ENCODE data around the gene DTNBP1. TPM values are rescaled to one million over a fixed set of nuclear protein-coding genes. Genes with fewer than 3 reads are reported as not detected.

Gene DTNBP1
- total RNA-seq, 1 donor from 2014 or later = 5.6 TPM

DNA sequence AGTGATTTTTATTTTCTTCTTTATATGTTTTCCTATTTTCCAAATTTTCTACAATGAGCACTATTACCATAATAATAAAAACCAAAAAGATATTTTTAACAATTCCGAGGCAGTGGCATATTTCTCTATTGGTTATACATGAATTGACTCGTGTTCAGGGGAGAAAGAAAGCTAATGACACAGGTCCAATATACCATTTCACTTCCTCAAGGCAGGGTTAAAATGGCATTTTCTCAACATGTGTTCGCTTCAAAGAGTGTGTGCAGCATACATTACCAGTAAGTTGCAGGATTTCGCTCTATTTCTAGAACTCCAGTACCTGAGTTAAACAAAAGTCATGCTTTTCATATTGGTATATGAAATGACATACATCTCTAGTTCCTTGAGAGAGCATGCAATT, 35.1 kb upstream of the DTNBP1 start:
- no peak overlapping the region for H3K27ac ChIP-seq
- H3K27me3 ChIP-seq = no peaks in the 10 kb centered on the region
- no peak overlapping the region for H3K4me3 ChIP-seq
- DNase-seq (ENCODE audit: low spot score in 2 of 2) = no peak
- H3K9me3 ChIP-seq = no peaks in the 10 kb centered on the region
- TF ChIP-seq, protein P1, sequence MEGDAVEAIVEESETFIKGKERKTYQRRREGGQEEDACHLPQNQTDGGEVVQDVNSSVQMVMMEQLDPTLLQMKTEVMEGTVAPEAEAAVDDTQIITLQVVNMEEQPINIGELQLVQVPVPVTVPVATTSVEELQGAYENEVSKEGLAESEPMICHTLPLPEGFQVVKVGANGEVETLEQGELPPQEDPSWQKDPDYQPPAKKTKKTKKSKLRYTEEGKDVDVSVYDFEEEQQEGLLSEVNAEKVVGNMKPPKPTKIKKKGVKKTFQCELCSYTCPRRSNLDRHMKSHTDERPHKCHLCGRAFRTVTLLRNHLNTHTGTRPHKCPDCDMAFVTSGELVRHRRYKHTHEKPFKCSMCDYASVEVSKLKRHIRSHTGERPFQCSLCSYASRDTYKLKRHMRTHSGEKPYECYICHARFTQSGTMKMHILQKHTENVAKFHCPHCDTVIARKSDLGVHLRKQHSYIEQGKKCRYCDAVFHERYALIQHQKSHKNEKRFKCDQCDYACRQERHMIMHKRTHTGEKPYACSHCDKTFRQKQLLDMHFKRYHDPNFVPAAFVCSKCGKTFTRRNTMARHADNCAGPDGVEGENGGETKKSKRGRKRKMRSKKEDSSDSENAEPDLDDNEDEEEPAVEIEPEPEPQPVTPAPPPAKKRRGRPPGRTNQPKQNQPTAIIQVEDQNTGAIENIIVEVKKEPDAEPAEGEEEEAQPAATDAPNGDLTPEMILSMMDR (IDR thresholded peaks at IDR 0.05) = no peak
- intact Hi-C loops (cut with DNase I) = no loop called here
- no peaks in the 10 kb centered on the region for H3K36me3 ChIP-seq
- H3K4me1 ChIP-seq = no peaks in the 10 kb centered on the region

DNA sequence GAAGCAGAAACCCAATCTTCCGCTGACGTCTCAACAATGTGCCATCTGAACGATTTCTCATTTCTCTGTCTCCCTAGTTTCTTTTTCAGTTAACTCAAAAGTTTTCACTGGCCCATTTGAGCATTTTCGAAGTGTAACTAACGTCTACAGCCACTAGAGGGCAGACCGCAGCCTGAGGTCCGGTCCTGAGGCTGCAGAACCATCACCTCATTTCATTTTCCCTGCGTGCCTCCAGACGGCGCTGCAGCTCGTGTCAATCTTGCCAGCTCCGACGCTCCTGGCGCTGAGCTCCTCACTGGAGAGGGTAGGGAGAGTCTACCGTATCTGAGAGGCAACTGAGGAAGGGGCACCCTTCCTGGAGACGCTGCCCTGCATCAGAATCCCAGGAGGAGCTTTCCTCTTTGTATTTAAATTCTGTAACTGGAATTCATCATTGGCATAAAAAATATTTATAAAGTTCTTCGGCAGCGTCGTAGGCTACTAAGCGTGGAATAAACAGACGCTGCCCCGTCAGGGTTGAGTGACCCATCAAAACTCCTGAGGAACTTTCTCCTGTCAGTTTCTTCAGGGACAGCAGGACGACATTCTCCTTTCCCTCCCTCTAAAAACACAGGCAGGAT, 28.5 kb upstream of the DTNBP1 start:
- Histone ChIP-seq H3K4me3 (peak overlapping the region; percentile 40 to 68), H3K27ac (peak overlapping the region; percentile 34 to 61), H3K27me3 (no peaks in the 10 kb centered on the region), H3K9me3 (no peaks in the 10 kb centered on the region), H3K36me3 (no peaks in the 10 kb centered on the region), H3K4me1 (peaks cover 6 to 8% of the 10 kb centered on the region in 2 donors)
- DNase-seq (ENCODE audit: low spot score in 2 of 2) = peak; percentile 53 to 88
- intact Hi-C loops (cut with DNase I) = loop anchor here (1.0 kb wide), 4 partner anchors 438 to 586 kb away; partner anchors contain the start of gene MYLIP
- TF ChIP-seq, protein P1 (IDR thresholded peaks at IDR 0.05) = peak; percentile 99

DNA sequence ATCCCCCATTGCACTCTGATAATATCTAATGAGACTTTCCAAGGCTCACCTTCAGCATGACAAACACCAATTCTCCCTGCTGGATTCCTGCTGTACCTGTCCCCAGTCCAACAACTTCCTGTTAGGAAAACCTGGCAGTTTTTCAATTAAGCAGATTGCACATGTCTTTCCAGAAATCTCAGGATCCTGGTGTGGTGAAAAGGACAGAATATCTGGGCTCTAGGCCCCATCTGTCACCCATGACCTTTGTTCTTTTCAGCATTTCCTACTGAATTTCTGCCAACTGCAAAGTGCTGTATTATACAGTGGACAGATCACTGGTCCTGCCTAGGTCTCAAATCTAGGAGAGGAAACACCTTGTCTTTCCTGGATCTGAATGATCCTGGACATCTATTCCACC, 27.7 kb upstream of the DTNBP1 start:
- intact Hi-C loops (cut with DNase I) = no loop called here
- H3K36me3 ChIP-seq = no peaks in the 10 kb centered on the region
- no peak for DNase-seq (ENCODE audit: low spot score in 2 of 2)
- H3K9me3 ChIP-seq = no peaks in the 10 kb centered on the region
- H3K4me1 ChIP-seq = peaks cover 6 to 8% of the 10 kb centered on the region in 2 donors
- TF ChIP-seq, protein P1 (IDR thresholded peaks at IDR 0.05) = no peak
- peak overlapping the region; percentile 34 to 61 for H3K27ac ChIP-seq
- H3K4me3 ChIP-seq = peak overlapping the region in 1 of 2 donors; percentile 68
- H3K27me3 ChIP-seq = no peaks in the 10 kb centered on the region

DNA sequence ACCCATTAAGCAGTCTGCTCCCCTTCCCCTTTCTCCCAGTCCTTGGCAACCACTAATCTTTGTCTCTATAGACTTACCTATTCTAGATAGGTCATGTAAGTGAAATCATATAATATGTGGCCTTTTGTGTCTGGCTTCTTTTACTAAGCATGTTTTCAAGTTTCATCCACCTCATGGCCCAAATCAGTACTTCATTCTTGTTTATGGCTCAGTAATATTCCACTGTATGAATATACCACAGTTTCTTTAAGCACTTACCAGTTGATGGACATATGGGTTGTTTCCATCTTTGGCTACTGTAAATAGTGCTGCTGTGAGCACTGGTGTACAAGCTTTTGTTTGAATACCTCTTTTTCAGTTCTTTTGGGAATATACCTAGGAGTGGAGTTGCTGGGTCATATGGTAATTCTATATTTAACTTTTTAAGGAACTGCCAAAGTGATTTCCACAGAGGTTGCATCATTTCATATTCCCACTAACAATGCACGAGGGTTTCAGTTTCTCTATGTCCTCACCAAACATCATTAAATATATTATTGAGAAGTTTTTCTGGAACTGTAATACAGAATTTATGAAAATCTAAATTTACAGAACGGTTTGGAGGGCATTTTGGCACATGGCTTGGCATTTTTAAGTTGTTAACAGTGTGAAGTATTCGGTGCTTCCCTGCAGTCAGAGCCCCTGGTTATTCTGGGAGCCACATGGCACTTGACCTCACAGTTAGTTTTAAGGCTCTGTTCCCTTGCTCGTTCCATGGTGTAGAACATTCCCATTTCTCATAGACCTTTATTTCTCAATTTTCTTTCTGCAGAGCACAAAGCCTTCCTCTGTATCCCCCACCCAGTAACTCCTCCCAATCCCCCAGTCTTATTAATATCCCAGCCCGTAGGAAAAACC, 27.0 kb upstream of the DTNBP1 start:
- no peak for DNase-seq (ENCODE audit: low spot score in 2 of 2)
- Histone ChIP-seq H3K9me3 (no peaks in the 10 kb centered on the region), H3K27me3 (no peaks in the 10 kb centered on the region), H3K4me3 (no peak overlapping the region), H3K36me3 (no peaks in the 10 kb centered on the region), H3K27ac (peak overlapping the region; percentile 34 to 61), H3K4me1 (peaks cover 6 to 8% of the 10 kb centered on the region in 2 donors)
- TF ChIP-seq, protein P1 (IDR thresholded peaks at IDR 0.05) = no peak
- intact Hi-C loops (cut with DNase I) = no loop called here

DNA sequence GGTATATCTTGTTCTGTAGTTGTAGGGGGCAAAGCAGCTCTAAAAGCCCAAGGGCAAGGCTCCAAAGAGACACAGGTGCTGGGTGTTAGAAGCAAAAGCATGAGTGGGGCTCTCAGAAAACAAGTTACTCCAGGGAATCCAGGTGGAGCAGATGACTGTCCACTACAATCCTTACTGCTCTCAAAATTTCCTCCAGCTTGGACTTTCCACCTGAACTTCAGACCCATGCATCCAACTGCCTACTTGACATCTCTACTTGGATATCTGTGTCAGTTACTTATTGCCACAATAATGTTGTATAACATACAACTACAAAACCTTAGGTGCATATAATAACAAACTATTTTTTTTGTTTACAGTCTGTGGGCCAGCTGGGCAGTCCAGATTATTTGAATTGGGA, 22.8 kb upstream of the DTNBP1 start:
- intact Hi-C loops (cut with DNase I) = no loop called here
- no peak overlapping the region for H3K27ac ChIP-seq
- no peak overlapping the region for H3K4me3 ChIP-seq
- no peaks in the 10 kb centered on the region for H3K27me3 ChIP-seq
- DNase-seq (ENCODE audit: low spot score in 2 of 2) = no peak
- H3K4me1 ChIP-seq = peaks cover 3 to 6% of the 10 kb centered on the region in 2 donors
- TF ChIP-seq, protein P1 (IDR thresholded peaks at IDR 0.05) = no peak
- H3K9me3 ChIP-seq = no peaks in the 10 kb centered on the region
- no peaks in the 10 kb centered on the region for H3K36me3 ChIP-seq

Data from ascending aorta (tissue), 2 donors.